Uterus (tissue), 2 donors: ENCODE measurements around the gene MAT2B.

Experiments
- CTCF ChIP-seq, 4 experiments: fragments of 200-600 bp in 2 of 4; fragments of 450-650 bp in 2 of 4; sonication (generic) in 2 of 4; IDR thresholded peaks; one replicate each; pipeline ENCODE4 v1.5.1; 2016 to 2019; ENCODE audit warnings: antibody characterized with exemption in 4 of 4, mild to moderate bottlenecking in 2 of 4, moderate library complexity in 1 of 4
- POLR2A ChIP-seq, 2 donors: fragments of 450-650 bp; IDR thresholded peaks; one replicate each; pipeline ENCODE4 v1.6.1; 2016; ENCODE audit warnings: antibody characterized with exemption in 2 of 2, mild to moderate bottlenecking in 1 of 2, moderate library complexity in 1 of 2

- TF ChIP-seq POLR2A (IDR thresholded peaks at IDR 0.05) (no peak), CTCF (IDR thresholded peaks at IDR 0.05) (no peak)
Observed at GRCh38 chr5:163509291-163509951, 4.0 kb downstream of the MAT2B start.
